K562 (cell line): Measurements from ENCODE around the gene EIF4G1. TPM values are rescaled to one million over a fixed set of nuclear protein-coding genes. Genes with fewer than 3 reads are reported as not detected.

Experiments
- CREM ChIP-seq: IDR thresholded peaks from 2 replicates; pipeline ENCODE4 v1.6.1; 2014; ENCODE audit warnings: antibody characterized with exemption, low read depth
- E2F1 ChIP-seq: sonication (generic); formaldehyde crosslinking; IDR thresholded peaks from 2 replicates; pipeline ENCODE4 v1.8.1; 2023; ENCODE audit warnings: mild to moderate bottlenecking, missing genetic modification reagents, moderate library complexity
- GABPA ChIP-seq: fragments of 200-800 bp; sonication (Bioruptor generic); conservative IDR thresholded peaks from 2 replicates; pipeline ENCODE4 v1.6.1; 2016; ENCODE audit warnings: low read depth, missing genetic modification characterization, missing compliant biosample characterization
- GTF3C2 ChIP-seq: IDR thresholded peaks from 3 replicates; pipeline ENCODE4 v1.6.1; 2011; ENCODE audit warnings: borderline replicate concordance, mild to moderate bottlenecking, moderate library complexity; ENCODE audit not compliant: insufficient read length; ENCODE audit errors: extremely low read depth
- KDM4B ChIP-seq, 2 experiments: fragments of 450-650 bp in 1 of 2; sonication (generic) in 1 of 2; IDR thresholded peaks; 2 replicates each; pipeline ENCODE4 v1.6.1; 2016 to 2017; ENCODE audit warnings: borderline replicate concordance in 2 of 2, antibody characterized with exemption in 1 of 2, low read depth in 1 of 2, mild to moderate bottlenecking in 1 of 2
- MBD2 ChIP-seq: sonication (generic); IDR thresholded peaks from 2 replicates; pipeline ENCODE4 v1.6.1; 2016; ENCODE audit warnings: low read depth, borderline replicate concordance
- MTA1 ChIP-seq: fragments of 450-650 bp; IDR thresholded peaks from 2 replicates; pipeline ENCODE4 v1.6.1; 2017; ENCODE audit warnings: borderline replicate concordance
- MTA3 ChIP-seq: fragments of 450-650 bp; formaldehyde crosslinking; IDR thresholded peaks from 2 replicates; pipeline ENCODE4 v1.6.1; 2017; ENCODE audit warnings: mild to moderate bottlenecking, borderline replicate concordance
- PHTF2 ChIP-seq: fragments of 250-450 bp; sonication (Bioruptor Pico); IDR thresholded peaks from 2 replicates; pipeline ENCODE4 v1.5.0; 2021; ENCODE audit warnings: mild to moderate bottlenecking
- POLR2AphosphoS5 ChIP-seq: IDR thresholded peaks from 2 replicates; pipeline ENCODE4 v1.6.1; 2011; ENCODE audit warnings: mild to moderate bottlenecking, low read depth, low read length, moderate library complexity; ENCODE audit not compliant: control insufficient read depth, insufficient read depth
- POLR3G ChIP-seq: IDR thresholded peaks from 2 replicates; pipeline ENCODE4 v1.6.1; 2011; ENCODE audit not compliant: insufficient read length, insufficient replicate concordance; ENCODE audit errors: extremely low read depth
- RUNX1 ChIP-seq: sonication (generic); IDR thresholded peaks from 2 replicates; pipeline ENCODE4 v1.6.1; 2016; ENCODE audit warnings: antibody characterized with exemption, low read depth
- SETDB1 ChIP-seq: IDR thresholded peaks from one replicate; pipeline ENCODE4 v1.6.1; 2012; ENCODE audit warnings: low read length, control low read depth, inconsistent platforms
- ZBTB33 ChIP-seq: sonication (generic); formaldehyde crosslinking; IDR thresholded peaks from 2 replicates; pipeline ENCODE4 v1.8.1; 2023; ENCODE audit warnings: mild to moderate bottlenecking, missing genetic modification reagents
- ZBTB43 ChIP-seq: sonication (generic); formaldehyde crosslinking; IDR thresholded peaks from 2 replicates; pipeline ENCODE4 v1.8.0; 2023; ENCODE audit warnings: mild to moderate bottlenecking, missing genetic modification reagents
- ZEB2 ChIP-seq: fragments of 450-650 bp; IDR thresholded peaks from 2 replicates; pipeline ENCODE4 v1.6.1; 2016
- ZKSCAN3 ChIP-seq: fragments of 250-450 bp; sonication (Bioruptor Pico); IDR thresholded peaks from 2 replicates; pipeline ENCODE4 v1.4.0; 2020
- ZNF121 ChIP-seq: sonication (generic); formaldehyde crosslinking; conservative IDR thresholded peaks from 2 replicates; pipeline ENCODE4 v1.8.0; 2022; ENCODE audit warnings: missing genetic modification reagents
- ZNF175 ChIP-seq: fragments of 200-800 bp; sonication (Bioruptor generic); IDR thresholded peaks from 2 replicates; pipeline ENCODE4 v1.6.1; 2016; ENCODE audit warnings: low read depth, mild to moderate bottlenecking, missing genetic modification characterization, missing compliant biosample characterization
- ZZZ3 ChIP-seq: fragments of 450-650 bp; IDR thresholded peaks from 2 replicates; pipeline ENCODE4 v1.6.1; 2016; ENCODE audit warnings: antibody characterized with exemption, mild to moderate bottlenecking, moderate library complexity
- polyA plus RNA-seq, 8 experiments: library from polyadenylated mRNA; depleted of rRNA in 4 of 8; stranded (reverse) in 5 of 8; unstranded in 3 of 8; fragments of >200 nt; fragmentation: Nextera tagmentation in 2 of 8; fragmentation: Illumina TruSeq in 1 of 8; extraction: Ambion mirVana in 2 of 8; extraction: Trizol in 1 of 8; gene quantifications; 2 replicates each; pipeline versions ENCODE4 v1.2.1 to v1.2.3, GENCODE V29; 2011 to 2014; ENCODE audit warnings: inconsistent platforms in 1 of 8, missing spikeins in 1 of 8
- total RNA-seq, 7 experiments: library from RNA; depleted of rRNA in 6 of 7; stranded (reverse); fragments of >200 nt in 6 of 7; fragmentation: Illumina TruSeq in 2 of 7; extraction: Trizol in 2 of 7; gene quantifications; 2 replicates each; pipeline versions ENCODE4 v1.2.1 to v1.2.3, GENCODE V29; 2011 to 2021; ENCODE audit warnings: low replicate concordance in 1 of 7

EIF4G1 gene
- total and polyA plus RNA-seq, 9 of the 15 experiments (the other 6 are each of a cell fraction or from before 2014, with no cell fraction given) = 4.6 to 505 (median 155) TPM

- no peak for TF ChIP-seq PHTF2 (CRISPR knock-in tag)
- 0 out of 2 replicates have a peak, but pooled peaks have one; percentile 67 for TF ChIP-seq RUNX1
- peak; percentile 86 for TF ChIP-seq CREM
- TF ChIP-seq POLR2AphosphoS5 = peak; percentile 88
- TF ChIP-seq ZEB2 = no peak
- no peak for TF ChIP-seq ZBTB43 (CRISPR knock-in tag)
- TF ChIP-seq ZNF175 (CRISPR knock-in tag) = peak; percentile 28; the same call in 1 of the 2 replicates
- peak; percentile 33; the same call in 1 of the 2 replicates for TF ChIP-seq MBD2
- TF ChIP-seq ZZZ3 = no peak
- TF ChIP-seq MTA1 = peak; percentile 76
- peak in 1 of 2 experiments; percentile 77; a peak in 1 of 4 replicates for TF ChIP-seq KDM4B (IDR thresholded peaks at IDR 0.05; ENCODE audit: borderline replicate concordance in 2 of 2, low read depth in 1 of 2)
- peak; percentile 80 for TF ChIP-seq E2F1 (CRISPR knock-in tag)
- TF ChIP-seq MTA3 = peak; percentile 71
- no peak for TF ChIP-seq GTF3C2
- TF ChIP-seq SETDB1 = peak; percentile 71
- no peak for TF ChIP-seq POLR3G
- TF ChIP-seq ZNF121 = no peak; the same call in 1 of the 2 replicates
- TF ChIP-seq ZBTB33 (CRISPR knock-in tag) = 0 out of 2 replicates have a peak, but pooled peaks have one; percentile 43
- peak; percentile 97 for TF ChIP-seq GABPA (tag)
- no peak for TF ChIP-seq ZKSCAN3 (CRISPR knock-in tag)
These were observed 48.5 kb downstream of the EIF4G1 start (continued) for GRCh38 chr3:184362668-184363546.
